Measurements from ENCODE around the gene ARRB1. TPM values are rescaled to one million over a fixed set of nuclear protein-coding genes. Genes with fewer than 3 reads are reported as not detected.

The ARRB1 gene
- total and polyA plus RNA-seq, 10 of the 15 experiments (the other 5 are each of a cell fraction or from before 2014, with no cell fraction given): 0.39 to 12.9 (median 1.7) TPM

DNA sequence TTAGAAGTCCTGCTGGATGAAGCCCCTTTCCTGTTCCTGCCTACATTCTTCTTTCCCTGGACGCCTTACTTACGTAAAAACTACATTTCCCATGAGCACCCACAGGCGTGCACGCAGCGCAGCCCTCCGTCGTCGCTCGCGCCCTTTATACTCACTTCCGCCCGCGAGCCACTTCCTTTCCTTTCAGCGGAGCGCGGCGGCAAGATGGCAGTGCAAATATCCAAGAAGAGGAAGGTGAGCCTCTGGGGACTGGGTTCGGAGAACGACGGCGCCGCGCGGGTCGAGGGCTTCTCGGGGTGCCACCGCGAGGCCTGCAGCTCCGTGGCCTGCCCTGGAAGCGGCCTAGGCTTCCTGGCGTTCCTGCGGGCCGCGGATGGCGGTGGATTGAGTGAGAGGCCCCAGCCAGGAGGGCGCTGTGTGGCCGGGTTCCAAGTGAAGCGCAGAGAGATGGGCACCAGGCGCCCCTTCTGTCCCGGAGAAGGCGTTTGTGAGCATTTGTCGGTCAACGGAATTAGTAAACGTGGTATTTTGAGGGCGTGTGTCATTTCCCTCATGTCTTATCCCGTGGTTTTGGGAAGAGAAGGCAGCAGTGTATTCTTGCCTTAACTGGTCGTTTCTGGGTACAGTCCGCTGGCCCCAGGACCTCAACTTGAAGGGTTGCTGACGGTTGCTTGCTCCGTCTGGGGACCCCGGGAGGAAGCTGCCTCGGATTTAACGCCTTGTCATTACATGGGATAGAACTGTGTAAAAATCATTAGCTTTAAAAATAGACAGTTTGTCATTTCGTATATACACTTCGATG, 48.1 kb upstream of the ARRB1 start, which contains the start of gene RPS3 (continued):
- TF ChIP-seq HDAC2 (IDR thresholded peaks at IDR 0.05) (no peak), JUND (IDR thresholded peaks at IDR 0.05; ENCODE audit: low read depth, low read length) (no peak), DPF2 (IDR thresholded peaks at IDR 0.05) (peak; percentile 54; the same call in 1 of the 2 replicates), FOS (IDR thresholded peaks at IDR 0.05; ENCODE audit: borderline replicate concordance, extremely low read depth, insufficient read length) (no peak), CEBPB (IDR thresholded peaks at IDR 0.05; ENCODE audit: borderline replicate concordance in 1 of 2, low read depth in 2 of 2, low read length in 2 of 2) (no peak), JUNB (IDR thresholded peaks at IDR 0.05) (no peak), BCL11A (IDR thresholded peaks at IDR 0.05; ENCODE audit: low read depth, low read length) (0 out of 2 replicates have a peak, but pooled peaks have one; percentile 19), EZH2 (IDR thresholded peaks at IDR 0.05; ENCODE audit: borderline replicate concordance, control insufficient read depth, low read depth, low read length) (no peak), ASH2L (IDR thresholded peaks at IDR 0.05; ENCODE audit: borderline replicate concordance, low read depth) (peak; percentile 92; the same call in 1 of the 2 replicates), ZNF274 (IDR thresholded peaks at IDR 0.05; ENCODE audit: insufficient read depth, insufficient read length) (no peak), YBX1 (IDR thresholded peaks at IDR 0.05) (no peak), SP1 (IDR thresholded peaks at IDR 0.05; ENCODE audit: low read depth, low read length) (peak; percentile 21), RELA (IDR thresholded peaks at IDR 0.05; ENCODE audit: borderline replicate concordance, partially characterized antibody) (no peak), SMAD5 (IDR thresholded peaks at IDR 0.05; ENCODE audit: low read depth) (peak; percentile 99), NFYB (IDR thresholded peaks at IDR 0.05; ENCODE audit: insufficient read depth, low read depth, low read length) (no peak)
- TF ChIP-seq, protein P1, sequence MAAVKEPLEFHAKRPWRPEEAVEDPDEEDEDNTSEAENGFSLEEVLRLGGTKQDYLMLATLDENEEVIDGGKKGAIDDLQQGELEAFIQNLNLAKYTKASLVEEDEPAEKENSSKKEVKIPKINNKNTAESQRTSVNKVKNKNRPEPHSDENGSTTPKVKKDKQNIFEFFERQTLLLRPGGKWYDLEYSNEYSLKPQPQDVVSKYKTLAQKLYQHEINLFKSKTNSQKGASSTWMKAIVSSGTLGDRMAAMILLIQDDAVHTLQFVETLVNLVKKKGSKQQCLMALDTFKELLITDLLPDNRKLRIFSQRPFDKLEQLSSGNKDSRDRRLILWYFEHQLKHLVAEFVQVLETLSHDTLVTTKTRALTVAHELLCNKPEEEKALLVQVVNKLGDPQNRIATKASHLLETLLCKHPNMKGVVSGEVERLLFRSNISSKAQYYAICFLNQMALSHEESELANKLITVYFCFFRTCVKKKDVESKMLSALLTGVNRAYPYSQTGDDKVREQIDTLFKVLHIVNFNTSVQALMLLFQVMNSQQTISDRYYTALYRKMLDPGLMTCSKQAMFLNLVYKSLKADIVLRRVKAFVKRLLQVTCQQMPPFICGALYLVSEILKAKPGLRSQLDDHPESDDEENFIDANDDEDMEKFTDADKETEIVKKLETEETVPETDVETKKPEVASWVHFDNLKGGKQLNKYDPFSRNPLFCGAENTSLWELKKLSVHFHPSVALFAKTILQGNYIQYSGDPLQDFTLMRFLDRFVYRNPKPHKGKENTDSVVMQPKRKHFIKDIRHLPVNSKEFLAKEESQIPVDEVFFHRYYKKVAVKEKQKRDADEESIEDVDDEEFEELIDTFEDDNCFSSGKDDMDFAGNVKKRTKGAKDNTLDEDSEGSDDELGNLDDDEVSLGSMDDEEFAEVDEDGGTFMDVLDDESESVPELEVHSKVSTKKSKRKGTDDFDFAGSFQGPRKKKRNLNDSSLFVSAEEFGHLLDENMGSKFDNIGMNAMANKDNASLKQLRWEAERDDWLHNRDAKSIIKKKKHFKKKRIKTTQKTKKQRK (IDR thresholded peaks at IDR 0.05; ENCODE audit: low read depth, low read length): no peak
- TF ChIP-seq, protein P2, sequence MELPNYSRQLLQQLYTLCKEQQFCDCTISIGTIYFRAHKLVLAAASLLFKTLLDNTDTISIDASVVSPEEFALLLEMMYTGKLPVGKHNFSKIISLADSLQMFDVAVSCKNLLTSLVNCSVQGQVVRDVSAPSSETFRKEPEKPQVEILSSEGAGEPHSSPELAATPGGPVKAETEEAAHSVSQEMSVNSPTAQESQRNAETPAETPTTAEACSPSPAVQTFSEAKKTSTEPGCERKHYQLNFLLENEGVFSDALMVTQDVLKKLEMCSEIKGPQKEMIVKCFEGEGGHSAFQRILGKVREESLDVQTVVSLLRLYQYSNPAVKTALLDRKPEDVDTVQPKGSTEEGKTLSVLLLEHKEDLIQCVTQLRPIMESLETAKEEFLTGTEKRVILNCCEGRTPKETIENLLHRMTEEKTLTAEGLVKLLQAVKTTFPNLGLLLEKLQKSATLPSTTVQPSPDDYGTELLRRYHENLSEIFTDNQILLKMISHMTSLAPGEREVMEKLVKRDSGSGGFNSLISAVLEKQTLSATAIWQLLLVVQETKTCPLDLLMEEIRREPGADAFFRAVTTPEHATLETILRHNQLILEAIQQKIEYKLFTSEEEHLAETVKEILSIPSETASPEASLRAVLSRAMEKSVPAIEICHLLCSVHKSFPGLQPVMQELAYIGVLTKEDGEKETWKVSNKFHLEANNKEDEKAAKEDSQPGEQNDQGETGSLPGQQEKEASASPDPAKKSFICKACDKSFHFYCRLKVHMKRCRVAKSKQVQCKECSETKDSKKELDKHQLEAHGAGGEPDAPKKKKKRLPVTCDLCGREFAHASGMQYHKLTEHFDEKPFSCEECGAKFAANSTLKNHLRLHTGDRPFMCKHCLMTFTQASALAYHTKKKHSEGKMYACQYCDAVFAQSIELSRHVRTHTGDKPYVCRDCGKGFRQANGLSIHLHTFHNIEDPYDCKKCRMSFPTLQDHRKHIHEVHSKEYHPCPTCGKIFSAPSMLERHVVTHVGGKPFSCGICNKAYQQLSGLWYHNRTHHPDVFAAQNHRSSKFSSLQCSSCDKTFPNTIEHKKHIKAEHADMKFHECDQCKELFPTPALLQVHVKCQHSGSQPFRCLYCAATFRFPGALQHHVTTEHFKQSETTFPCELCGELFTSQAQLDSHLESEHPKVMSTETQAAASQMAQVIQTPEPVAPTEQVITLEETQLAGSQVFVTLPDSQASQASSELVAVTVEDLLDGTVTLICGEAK (IDR thresholded peaks at IDR 0.05; ENCODE audit: borderline replicate concordance): peak; percentile 93
- TF ChIP-seq, protein P3, sequence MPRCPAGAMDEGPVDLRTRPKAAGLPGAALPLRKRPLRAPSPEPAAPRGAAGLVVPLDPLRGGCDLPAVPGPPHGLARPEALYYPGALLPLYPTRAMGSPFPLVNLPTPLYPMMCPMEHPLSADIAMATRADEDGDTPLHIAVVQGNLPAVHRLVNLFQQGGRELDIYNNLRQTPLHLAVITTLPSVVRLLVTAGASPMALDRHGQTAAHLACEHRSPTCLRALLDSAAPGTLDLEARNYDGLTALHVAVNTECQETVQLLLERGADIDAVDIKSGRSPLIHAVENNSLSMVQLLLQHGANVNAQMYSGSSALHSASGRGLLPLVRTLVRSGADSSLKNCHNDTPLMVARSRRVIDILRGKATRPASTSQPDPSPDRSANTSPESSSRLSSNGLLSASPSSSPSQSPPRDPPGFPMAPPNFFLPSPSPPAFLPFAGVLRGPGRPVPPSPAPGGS (IDR thresholded peaks at IDR 0.05; ENCODE audit: borderline replicate concordance, insufficient read depth, low read depth, low read length, poor library complexity, severe bottlenecking): no peak

All from GM12878 (cell line).